GM19351 (cell line): ENCODE measurements around the gene CCDC127.
"Not testable (repeated sequence)": the region's sequence is repeated elsewhere in the genome, so short reads cannot be mapped to it uniquely, and the experiment has no call there.

Experiments used
- ATAC-seq: cut with Tn5 transposase; IDR thresholded peaks from one replicate; pipeline ENCODE4 v1.9.1; 2021; ENCODE audit warnings: mild to moderate bottlenecking, moderate library complexity; ENCODE audit not compliant: unreplicated experiment

Gene CCDC127

GRCh38 chr5:174876-175465, 43.0 kb downstream of the CCDC127 start:
- no peak for ATAC-seq

- no peak for ATAC-seq
Observed at GRCh38 chr5:174291-174600, 43.7 kb downstream of the CCDC127 start.

- ATAC-seq: no peak
Observed at GRCh38 chr5:173392-174290, 44.3 kb downstream of the CCDC127 start.

GRCh38 chr5:172841-173251, 45.1 kb downstream of the CCDC127 start:
- no peak for ATAC-seq

GRCh38 chr5:172421-172820, 45.5 kb downstream of the CCDC127 start:
- ATAC-seq: no peak

- no peak for ATAC-seq
Observed at GRCh38 chr5:171801-172331, 46.1 kb downstream of the CCDC127 start.

- ATAC-seq: no peak
Observed at GRCh38 chr5:170971-171800, 46.8 kb downstream of the CCDC127 start.

GRCh38 chr5:169728-170094, 48.2 kb downstream of the CCDC127 start:
- ATAC-seq: no peak

GRCh38 chr5:169071-169727, 48.8 kb downstream of the CCDC127 start:
- no peak for ATAC-seq

- ATAC-seq: no peak
Observed at GRCh38 chr5:167982-168660, 49.8 kb downstream of the CCDC127 start.

GRCh38 chr5:167511-167910, 50.4 kb downstream of the CCDC127 start:
- ATAC-seq: no peak

GRCh38 chr5:166441-167372, 51.2 kb downstream of the CCDC127 start:
- no peak for ATAC-seq

- not testable (repeated sequence) for ATAC-seq
Observed at GRCh38 chr5:164783-165182, 53.2 kb downstream of the CCDC127 start.

GRCh38 chr5:164244-164643, 53.7 kb downstream of the CCDC127 start:
- ATAC-seq: no peak

GRCh38 chr5:163841-164240, 54.1 kb downstream of the CCDC127 start:
- ATAC-seq: no peak

- ATAC-seq: no peak
Observed at GRCh38 chr5:163338-163620, 54.7 kb downstream of the CCDC127 start.

- ATAC-seq: no peak
Observed at GRCh38 chr5:162565-163337, 55.2 kb downstream of the CCDC127 start.

GRCh38 chr5:162190-162564, 55.8 kb downstream of the CCDC127 start:
- no peak for ATAC-seq

- no peak for ATAC-seq
Observed at GRCh38 chr5:161803-162110, 56.2 kb downstream of the CCDC127 start.
